NB4 (cell line): Measurements from ENCODE around the gene TLE3.

Experiments used
- DNase-seq: peaks from one replicate; pipeline ENCODE4 v3.0.0; 2010; ENCODE audit warnings: low read depth
- H3K4me3 ChIP-seq: one replicate; pipeline ENCODE4 v1.5.1; 2011; ENCODE audit warnings: mild to moderate bottlenecking, low read depth, low read length, moderate library complexity
- MYC ChIP-seq: IDR thresholded peaks from 2 replicates; pipeline ENCODE4 v1.6.1; 2011; ENCODE audit warnings: low read depth, low read length
- POLR2A ChIP-seq: IDR thresholded peaks from 2 replicates; pipeline ENCODE4 v1.6.1; 2011; ENCODE audit warnings: mild to moderate bottlenecking; ENCODE audit not compliant: insufficient read length; ENCODE audit errors: extremely low read depth
- TF ChIP-seq, protein P1 (sequence below): IDR thresholded peaks from 2 replicates; pipeline ENCODE4 v1.6.1; 2011; ENCODE audit warnings: low read depth, low read length
- TF ChIP-seq, protein P2 (sequence below): IDR thresholded peaks from one replicate; pipeline ENCODE4 v1.5.1; 2012; ENCODE audit warnings: low read depth, low read length

The TLE3 gene

DNA sequence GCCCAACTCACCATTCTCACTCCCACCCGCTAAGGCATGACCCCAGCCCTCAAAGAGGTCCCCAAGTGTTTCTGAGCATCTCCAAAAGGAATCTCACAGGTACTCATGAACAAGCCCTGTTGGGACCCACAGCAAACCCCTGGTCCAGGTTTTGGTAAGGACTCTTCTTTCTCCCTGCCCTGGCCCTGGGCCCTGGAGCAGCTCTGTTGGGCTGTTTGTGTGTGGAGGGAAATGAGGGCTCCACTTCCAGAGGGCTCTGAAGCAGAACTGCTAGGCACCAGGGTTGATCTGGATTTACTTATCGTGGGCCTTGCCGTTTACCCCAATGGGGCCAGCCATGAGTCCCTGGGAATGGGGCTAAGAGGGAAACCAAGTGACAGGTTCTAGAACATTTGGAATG lies 92.9 kb downstream of the TLE3 start:
- DNase-seq, result no peak
- no peak overlapping the region for H3K4me3 ChIP-seq
- TF ChIP-seq, protein P1, sequence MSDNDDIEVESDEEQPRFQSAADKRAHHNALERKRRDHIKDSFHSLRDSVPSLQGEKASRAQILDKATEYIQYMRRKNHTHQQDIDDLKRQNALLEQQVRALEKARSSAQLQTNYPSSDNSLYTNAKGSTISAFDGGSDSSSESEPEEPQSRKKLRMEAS, result no peak
- TF ChIP-seq, protein P2, sequence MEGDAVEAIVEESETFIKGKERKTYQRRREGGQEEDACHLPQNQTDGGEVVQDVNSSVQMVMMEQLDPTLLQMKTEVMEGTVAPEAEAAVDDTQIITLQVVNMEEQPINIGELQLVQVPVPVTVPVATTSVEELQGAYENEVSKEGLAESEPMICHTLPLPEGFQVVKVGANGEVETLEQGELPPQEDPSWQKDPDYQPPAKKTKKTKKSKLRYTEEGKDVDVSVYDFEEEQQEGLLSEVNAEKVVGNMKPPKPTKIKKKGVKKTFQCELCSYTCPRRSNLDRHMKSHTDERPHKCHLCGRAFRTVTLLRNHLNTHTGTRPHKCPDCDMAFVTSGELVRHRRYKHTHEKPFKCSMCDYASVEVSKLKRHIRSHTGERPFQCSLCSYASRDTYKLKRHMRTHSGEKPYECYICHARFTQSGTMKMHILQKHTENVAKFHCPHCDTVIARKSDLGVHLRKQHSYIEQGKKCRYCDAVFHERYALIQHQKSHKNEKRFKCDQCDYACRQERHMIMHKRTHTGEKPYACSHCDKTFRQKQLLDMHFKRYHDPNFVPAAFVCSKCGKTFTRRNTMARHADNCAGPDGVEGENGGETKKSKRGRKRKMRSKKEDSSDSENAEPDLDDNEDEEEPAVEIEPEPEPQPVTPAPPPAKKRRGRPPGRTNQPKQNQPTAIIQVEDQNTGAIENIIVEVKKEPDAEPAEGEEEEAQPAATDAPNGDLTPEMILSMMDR, result no peak
- no peak for TF ChIP-seq MYC
- no peak for TF ChIP-seq POLR2A

DNA sequence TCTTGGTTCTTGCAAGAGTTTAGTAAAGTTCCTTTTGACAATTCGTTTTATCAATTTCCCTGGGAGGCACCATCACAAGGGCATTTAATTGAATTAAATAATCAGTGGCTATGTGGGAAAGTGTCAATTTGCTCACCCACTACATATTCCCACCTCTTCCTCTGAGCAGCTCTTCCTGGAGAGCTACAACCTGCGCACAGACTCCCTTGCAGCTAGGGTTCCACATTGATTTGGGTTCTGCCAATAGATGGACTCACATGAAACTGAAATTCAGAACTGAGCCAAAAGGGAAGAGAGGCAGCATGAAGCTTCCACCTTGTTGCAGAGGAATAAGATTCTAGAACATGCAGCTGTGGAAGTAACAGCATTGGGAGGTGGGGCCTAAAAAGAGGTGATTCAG lies 94.8 kb downstream of the TLE3 start:
- TF ChIP-seq POLR2A (no peak), MYC (no peak)
- TF ChIP-seq, protein P2, result no peak
- TF ChIP-seq, protein P1, result no peak

DNA sequence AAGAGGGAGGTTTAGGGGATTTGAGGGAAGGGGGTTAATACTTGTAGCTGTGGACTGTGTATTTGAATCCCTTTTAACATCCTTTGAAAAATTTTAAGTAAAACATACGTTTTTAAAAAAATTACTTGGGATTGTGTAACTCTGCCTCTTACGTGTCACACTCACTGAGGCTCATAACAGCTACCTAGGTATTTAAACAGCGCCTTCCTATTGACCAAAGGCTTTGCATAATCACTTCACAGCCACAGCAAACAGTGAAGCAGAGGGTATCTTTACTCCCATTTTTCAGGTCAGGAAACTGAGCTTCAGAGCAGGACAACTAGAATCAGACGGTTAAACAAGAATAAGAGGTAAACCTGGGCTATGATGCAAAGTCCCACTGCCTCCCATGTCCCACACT lies 95.9 kb downstream of the TLE3 start:
- no peak overlapping the region for H3K4me3 ChIP-seq
- no peak for TF ChIP-seq POLR2A
- TF ChIP-seq, protein P1, result no peak
- TF ChIP-seq, protein P2, result no peak
- TF ChIP-seq MYC, result no peak
- DNase-seq, result no peak

More for the DNA sequence above, 94.8 kb downstream of the TLE3 start:
- no peak for DNase-seq
- H3K4me3 ChIP-seq, result no peak overlapping the region

DNA sequence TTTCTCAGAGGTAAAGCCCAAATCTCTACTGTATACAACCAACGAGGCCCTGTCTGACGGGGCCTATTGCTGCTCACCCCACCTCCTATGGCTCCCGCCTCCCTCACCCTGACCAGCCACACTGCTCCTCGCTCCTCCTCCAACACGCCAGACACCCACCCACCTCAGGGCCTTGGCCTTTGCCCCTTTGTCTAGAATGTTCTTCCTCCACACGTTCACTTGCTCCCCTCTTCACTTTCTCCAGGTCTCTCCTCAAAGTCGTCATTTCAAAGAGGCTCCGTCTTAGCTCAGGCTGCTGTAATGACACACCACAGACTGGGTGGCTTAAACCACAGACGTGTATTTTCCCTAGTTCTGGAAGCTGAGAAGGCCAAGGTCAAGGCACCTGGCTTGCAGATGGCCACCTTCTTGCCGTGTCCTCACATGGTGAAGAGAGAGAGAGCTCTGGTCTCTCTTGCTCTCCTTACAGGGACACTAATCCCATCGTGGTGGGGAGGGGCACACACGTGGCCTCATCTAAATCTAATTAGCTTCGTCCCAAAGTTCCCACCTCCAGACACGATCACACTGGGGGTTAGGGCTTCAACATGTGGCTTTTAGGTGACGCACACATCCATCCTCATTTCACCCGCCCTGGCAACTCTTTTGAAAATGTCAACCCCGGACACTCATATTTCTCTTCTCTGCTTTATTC lies 98.2 kb downstream of the TLE3 start:
- TF ChIP-seq POLR2A, result no peak
- TF ChIP-seq, protein P1, result no peak
- TF ChIP-seq, protein P2, result no peak
- no peak for TF ChIP-seq MYC
- no peak for DNase-seq
- H3K4me3 ChIP-seq, result no peak overlapping the region

DNA sequence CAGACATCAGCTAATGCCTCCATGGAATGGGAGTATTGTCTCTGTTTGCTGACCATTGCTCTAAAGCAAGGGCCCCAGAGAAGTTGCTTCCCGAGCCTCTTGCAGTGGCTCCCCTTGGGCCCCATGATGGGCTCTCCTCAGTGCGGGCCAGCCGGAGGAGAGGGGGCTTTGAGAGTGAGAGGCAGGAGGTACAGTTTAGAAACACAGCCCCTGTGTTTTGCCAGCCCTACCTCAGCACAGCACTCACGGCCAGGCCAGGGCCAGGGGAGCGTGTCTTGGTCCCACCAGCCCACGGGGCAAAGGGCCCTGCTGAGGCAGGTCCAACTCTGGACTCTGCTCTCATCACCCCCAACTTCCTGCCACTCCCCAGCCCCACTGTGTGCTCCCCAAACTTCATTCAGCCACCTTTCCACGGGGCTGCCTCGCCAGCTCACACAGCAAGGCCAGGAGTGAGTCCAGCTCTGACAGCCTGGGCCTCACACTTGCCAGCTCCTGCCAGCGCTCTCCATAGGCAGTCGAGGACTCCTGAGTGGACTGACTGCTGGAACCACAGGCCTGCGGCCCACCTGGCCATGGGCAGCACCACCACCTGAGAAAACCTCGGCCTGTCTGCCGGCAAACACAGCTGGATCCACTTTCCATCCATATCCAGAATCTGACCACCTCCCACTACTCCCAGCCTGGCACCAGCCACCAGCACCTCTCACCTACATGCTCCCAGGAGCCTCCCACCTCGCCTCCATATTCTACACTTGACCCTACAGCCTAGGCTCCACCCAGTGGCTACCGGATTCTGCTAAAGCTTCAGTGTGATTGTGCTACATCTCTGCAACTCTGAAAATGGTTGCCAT lies 99.0 kb downstream of the TLE3 start:
- TF ChIP-seq, protein P2, result no peak
- TF ChIP-seq POLR2A (no peak), MYC (no peak)
- TF ChIP-seq, protein P1, result no peak
- no peak overlapping the region for H3K4me3 ChIP-seq
- DNase-seq, result no peak
